Testis (tissue), 2 donors: Measurements from ENCODE around the gene CSF3R.

Experiments used
- POLR2A ChIP-seq: fragments of 450-650 bp; IDR thresholded peaks from one replicate; pipeline ENCODE4 v1.6.1; 2017; ENCODE audit warnings: antibody characterized with exemption, mild to moderate bottlenecking, moderate library complexity
- TF ChIP-seq, protein P1 (sequence below), 3 experiments: fragments of 450-650 bp in 2 of 3; fragments of 200-600 bp in 1 of 3; sonication (generic) in 1 of 3; IDR thresholded peaks; one replicate each; pipeline ENCODE4 v1.5.1; 2016 to 2019; ENCODE audit warnings: antibody characterized with exemption in 3 of 3, mild to moderate bottlenecking in 2 of 3, moderate library complexity in 1 of 3

DNA sequence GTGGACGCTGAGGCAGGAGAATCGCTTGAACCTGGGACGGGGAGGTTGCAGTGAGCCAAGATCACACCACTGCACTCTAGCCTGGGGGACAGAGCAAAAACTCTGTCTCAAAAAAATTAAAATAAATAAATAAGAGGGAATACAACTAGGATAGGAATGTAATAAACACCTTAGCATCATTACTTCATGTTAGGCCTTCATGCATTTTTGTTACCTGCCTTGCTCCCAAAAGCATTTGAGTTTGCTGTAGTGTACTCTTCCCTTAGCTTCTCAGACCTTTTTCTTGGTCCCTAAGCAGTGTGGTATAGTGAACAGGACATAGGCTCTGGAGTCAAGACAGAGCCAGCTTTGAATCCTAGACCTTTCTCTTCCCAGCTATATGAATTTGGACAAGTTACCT, 29.7 kb downstream of the CSF3R start:
- TF ChIP-seq, protein P1, sequence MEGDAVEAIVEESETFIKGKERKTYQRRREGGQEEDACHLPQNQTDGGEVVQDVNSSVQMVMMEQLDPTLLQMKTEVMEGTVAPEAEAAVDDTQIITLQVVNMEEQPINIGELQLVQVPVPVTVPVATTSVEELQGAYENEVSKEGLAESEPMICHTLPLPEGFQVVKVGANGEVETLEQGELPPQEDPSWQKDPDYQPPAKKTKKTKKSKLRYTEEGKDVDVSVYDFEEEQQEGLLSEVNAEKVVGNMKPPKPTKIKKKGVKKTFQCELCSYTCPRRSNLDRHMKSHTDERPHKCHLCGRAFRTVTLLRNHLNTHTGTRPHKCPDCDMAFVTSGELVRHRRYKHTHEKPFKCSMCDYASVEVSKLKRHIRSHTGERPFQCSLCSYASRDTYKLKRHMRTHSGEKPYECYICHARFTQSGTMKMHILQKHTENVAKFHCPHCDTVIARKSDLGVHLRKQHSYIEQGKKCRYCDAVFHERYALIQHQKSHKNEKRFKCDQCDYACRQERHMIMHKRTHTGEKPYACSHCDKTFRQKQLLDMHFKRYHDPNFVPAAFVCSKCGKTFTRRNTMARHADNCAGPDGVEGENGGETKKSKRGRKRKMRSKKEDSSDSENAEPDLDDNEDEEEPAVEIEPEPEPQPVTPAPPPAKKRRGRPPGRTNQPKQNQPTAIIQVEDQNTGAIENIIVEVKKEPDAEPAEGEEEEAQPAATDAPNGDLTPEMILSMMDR (IDR thresholded peaks at IDR 0.05) = no peak
- no peak for TF ChIP-seq POLR2A
